IPS-15b (cell line): ENCODE measurements around the gene NPHP4.
"Not testable (repeated sequence)": the region's sequence is repeated elsewhere in the genome, so short reads cannot be mapped to it uniquely, and the experiment has no call there.

Source experiments
- H3K27me3 ChIP-seq: one replicate; pipeline ENCODE4 v1.6.1; 2013; ENCODE audit warnings: low read length; ENCODE audit not compliant: control insufficient read depth, insufficient read depth
- H3K36me3 ChIP-seq: one replicate; pipeline ENCODE4 v1.6.1; 2013; ENCODE audit warnings: low read length; ENCODE audit not compliant: control insufficient read depth, insufficient read depth
- H3K4me1 ChIP-seq: one replicate; pipeline ENCODE4 v1.6.1; 2013; ENCODE audit warnings: mild to moderate bottlenecking, low read length; ENCODE audit not compliant: control insufficient read depth, insufficient read depth
- H3K4me3 ChIP-seq: one replicate; pipeline ENCODE4 v1.5.1; 2013; ENCODE audit warnings: low read depth, low read length
- H3K9ac ChIP-seq: one replicate; pipeline ENCODE4 v1.6.1; 2013; ENCODE audit warnings: low read depth, mild to moderate bottlenecking, low read length
- H3K9me3 ChIP-seq: one replicate; pipeline ENCODE4 v1.6.1; 2013; ENCODE audit warnings: mild to moderate bottlenecking, low read length; ENCODE audit not compliant: control insufficient read depth, insufficient read depth

The NPHP4 gene

DNA sequence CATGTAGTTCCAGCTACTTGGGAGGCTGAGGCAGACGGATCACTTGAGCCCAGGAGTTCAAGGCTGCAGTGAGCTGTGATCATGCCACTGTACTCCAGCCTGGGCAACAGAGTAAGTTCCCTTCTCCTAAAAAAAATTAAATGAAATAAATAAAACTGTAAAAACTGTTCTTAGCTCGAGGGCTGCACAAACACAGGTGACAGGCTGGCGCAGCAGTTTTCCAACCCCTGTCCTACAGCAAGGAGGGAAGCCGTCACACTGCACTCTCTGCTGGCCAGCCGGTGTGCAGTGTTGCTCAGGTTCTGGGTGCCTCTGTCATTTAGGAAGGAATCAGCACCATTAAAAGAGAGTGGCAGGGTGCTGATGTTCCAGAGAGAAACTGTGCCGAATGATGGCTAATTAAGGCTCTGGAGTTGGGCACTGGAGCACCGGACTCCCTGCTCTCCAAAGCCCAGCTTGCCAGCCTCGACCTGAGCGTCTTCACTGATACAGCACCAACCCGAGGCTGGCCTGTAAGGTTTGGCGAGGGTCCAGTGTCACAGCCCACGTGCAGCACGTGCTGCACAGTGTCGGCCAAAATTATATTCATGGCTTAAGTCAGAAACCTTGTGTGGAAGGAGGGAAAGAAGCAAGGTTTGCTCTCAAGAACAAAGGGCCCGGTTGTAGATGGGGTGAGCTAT is 27.1 kb upstream of the NPHP4 start:
- H3K4me3 ChIP-seq, result no peak overlapping the region
- no peaks in the 10 kb centered on the region for H3K9me3 ChIP-seq
- H3K27me3 ChIP-seq, result no peaks in the 10 kb centered on the region
- no peaks in the 10 kb centered on the region for H3K36me3 ChIP-seq
- no peak overlapping the region for H3K9ac ChIP-seq
- H3K4me1 ChIP-seq, result no peaks in the 10 kb centered on the region

DNA sequence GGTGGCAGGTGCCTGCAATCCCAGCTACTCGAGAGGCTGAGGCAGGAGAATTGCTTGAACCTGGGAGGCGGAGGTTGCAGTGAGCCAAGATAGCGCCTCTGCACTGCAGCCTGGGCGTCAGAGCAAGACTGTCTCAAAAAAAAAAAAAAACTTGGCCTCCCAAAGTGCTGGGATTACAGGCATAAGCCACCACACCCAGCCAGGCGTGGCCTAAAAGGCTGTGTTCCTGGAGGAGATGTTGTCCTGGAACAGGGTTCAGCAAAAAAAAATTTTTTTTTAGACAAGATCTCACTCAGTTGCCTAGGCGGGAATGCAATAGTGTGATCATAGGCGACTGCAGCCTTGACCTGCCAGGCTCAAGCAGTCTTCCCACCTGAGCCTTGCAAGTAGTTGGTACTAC is 25.4 kb upstream of the NPHP4 start:
- not testable (repeated sequence) for H3K9me3 ChIP-seq, H3K36me3 ChIP-seq, H3K27me3 ChIP-seq, H3K4me1 ChIP-seq, H3K9ac ChIP-seq, H3K4me3 ChIP-seq

DNA sequence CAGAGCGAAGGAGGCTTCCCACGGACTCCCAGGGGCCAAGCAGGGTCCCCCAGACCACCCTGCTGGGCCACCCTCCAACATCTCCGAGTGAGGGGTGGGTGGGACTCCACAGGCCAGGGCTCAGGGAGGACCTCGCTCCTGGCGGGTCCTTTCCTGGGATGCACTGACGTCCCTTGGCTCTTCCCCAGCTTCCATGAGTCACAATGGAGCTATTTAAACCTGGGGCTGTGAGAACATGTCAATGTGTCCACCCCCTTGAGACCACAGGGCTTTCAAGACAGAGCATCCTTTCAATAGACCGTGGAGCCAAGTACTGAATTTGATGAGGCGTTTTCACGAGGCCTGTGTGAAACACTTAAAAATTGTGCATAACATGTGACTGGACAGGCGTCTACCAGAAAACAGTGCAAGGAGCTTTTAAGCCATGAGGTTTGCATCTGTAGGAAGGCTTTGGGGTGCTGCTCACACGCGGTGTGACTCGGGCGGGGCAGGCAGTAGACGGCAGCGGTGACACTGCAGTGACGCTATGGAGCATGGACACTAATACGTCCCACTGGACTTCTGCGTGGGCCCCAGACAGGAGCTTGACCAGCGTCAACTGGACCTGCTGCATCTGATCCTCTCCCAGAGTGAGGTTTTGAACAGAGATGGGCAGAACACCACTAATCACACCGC is 24.1 kb upstream of the NPHP4 start:
- Histone ChIP-seq H3K9ac (no peak overlapping the region), H3K36me3 (no peaks in the 10 kb centered on the region), H3K4me1 (no peaks in the 10 kb centered on the region), H3K9me3 (no peaks in the 10 kb centered on the region), H3K27me3 (no peaks in the 10 kb centered on the region), H3K4me3 (no peak overlapping the region)

DNA sequence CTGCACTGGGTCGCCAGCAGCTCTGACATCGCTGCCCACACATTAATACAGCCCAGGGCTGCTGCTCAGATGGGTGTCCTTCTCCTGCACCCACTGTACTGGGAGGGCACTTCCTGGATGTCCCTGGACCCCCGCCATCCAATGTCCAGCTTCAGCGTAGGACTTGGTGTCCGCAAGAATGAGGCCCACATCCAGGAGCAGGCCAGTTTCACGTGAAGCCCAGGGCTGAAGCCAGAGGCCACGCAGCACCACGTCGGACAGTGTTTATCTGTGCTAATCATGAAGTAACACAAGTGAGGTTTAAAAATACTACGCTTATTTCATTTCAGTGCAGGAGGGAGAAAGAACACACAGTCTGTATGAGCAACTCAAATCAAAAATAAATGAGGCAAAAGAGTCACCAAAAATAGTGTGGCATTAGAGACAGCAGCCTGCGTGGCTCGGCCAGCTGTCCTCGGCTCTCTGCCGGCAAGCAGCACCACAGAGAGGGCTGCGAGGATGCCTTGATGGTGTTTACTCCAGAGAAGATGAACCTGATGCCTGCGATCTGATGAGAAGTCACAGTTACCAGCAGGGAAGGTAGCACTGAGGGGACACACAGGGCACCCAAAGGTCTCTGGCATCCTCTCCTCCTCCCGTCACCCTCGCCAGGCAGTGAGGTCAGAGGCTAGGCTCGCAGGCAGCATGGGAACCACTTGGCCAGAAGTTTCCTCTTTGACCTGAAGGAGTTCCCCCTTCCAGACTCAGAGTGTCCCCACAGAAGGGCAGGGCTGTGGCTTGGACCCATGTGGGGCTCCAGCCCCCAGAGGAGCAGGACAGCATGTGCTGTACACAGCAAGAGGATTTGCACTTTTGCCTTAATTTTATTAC is 22.1 kb upstream of the NPHP4 start:
- H3K9me3 ChIP-seq, result no peaks in the 10 kb centered on the region
- H3K4me1 ChIP-seq, result no peaks in the 10 kb centered on the region
- H3K4me3 ChIP-seq, result no peak overlapping the region
- H3K27me3 ChIP-seq, result no peaks in the 10 kb centered on the region
- H3K36me3 ChIP-seq, result no peaks in the 10 kb centered on the region
- no peak overlapping the region for H3K9ac ChIP-seq

DNA sequence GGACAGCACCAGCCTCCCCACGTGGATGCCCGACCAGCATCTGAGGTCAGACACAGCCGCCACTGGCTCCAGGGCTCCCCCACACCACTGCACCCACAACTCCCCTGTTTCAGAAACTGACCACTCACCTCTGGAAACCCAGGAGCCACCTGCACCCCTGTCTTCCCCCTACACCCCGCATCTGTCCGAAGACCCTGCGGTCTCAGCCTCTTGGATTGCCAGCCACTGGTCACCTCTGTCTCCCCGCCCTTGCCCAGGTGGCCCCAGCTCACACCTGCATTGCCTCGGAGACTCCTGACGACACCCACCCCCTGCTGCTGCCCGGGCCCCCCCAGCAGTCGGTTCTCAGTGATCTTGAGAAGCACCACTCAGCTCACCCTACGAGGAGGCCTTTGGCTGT is 21.3 kb upstream of the NPHP4 start:
- no peaks in the 10 kb centered on the region for H3K4me1 ChIP-seq
- H3K36me3 ChIP-seq, result no peaks in the 10 kb centered on the region
- no peaks in the 10 kb centered on the region for H3K9me3 ChIP-seq
- H3K27me3 ChIP-seq, result no peaks in the 10 kb centered on the region
- no peak overlapping the region for H3K9ac ChIP-seq
- H3K4me3 ChIP-seq, result no peak overlapping the region

DNA sequence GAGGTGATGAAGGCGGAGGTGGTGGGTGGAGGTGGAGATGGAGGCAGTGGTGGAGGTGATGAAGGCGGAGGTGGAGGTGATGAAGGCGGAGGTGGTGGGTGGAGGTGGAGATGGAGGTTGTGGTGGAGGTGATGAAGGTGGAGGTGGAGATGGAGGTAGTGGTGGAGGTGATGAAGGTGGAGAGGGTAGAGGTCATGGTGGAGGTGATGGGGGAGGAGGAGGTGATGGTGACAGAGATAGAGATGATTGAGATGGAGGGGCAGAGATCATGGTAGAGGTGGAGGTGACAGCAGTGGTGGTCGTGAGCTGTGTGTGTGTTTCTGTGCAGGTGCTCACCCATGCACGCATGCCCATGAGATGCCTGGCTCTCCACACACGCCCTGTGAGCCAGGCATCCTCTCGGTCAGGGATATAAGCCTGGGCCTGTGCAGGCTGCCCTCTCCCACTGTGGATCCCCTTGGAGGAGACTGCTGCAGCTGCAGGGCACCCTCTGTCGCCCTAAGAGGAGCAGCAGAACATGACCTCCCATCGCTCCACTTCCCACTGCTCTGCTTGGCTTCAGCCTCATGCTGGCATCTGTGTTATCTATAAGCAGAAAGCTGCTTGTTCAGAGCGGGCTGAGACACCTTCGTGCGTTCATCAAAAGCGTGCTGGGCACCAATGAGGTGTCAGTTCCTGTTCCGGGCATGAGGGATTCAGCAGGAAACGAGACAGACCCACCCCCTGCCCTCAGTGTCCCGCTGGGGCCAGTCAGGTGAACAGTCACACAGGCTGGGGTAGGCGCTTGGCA is 20.5 kb upstream of the NPHP4 start:
- Histone ChIP-seq H3K9me3 (no peaks in the 10 kb centered on the region), H3K27me3 (no peaks in the 10 kb centered on the region), H3K4me3 (no peak overlapping the region), H3K36me3 (no peaks in the 10 kb centered on the region), H3K4me1 (no peaks in the 10 kb centered on the region), H3K9ac (no peak overlapping the region)

DNA sequence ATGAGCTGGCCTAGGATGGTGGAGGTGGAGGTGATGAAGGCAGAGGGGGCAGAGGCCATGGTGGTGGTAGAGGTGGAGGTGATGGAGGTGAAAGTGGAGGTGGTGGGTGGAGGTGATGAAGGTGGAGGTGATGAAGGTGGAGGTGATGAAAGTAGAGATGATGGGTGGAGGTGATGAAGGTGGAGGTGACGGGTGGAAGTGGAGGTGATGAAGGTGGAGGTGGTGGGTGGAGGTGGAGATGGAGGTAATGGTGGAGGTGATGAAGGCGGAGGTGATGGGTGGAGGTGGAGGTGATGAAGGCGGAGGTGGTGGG is 19.7 kb upstream of the NPHP4 start:
- Histone ChIP-seq H3K9ac (no peak overlapping the region), H3K4me3 (no peak overlapping the region), H3K27me3 (no peaks in the 10 kb centered on the region), H3K36me3 (no peaks in the 10 kb centered on the region), H3K9me3 (no peaks in the 10 kb centered on the region), H3K4me1 (no peaks in the 10 kb centered on the region)

DNA sequence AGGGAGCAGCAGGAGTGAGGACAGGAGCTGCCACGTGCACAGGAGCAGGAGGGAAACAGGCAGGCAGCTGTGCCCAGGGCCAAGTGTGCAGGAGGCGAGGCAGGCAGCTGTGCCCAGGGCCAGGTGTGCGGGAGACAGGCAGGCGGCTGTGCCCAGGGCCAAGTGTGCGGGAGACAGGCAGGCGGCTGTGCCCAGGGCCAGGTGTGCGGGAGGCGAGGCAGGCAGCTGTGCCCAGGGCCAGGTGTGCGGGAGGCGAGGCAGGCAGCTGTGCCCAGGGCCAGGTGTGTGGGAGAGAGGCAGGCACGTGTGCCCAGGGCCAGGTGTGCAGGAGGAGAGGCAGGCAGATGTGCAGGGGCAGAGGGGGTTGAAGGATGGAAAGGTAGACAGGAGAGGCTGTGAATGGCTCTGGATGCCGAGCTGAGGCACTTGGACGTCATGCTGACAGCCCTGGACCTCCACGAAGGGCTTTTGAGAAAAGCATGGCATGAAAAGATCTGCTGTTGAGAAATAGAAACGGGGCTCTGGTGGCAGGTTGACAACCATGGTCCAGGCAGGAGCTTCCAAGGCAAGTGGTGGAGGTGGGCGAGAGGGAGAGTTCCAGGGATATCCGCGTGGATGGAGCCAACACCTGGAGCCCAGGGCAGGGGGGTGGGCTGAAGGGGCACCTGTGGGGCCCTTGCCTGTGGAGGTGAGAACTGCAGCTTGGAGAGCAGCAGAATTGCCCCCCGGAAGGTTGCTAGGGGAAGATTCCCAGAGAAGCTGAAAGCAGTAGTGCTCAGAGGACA is 19.1 kb upstream of the NPHP4 start:
- Histone ChIP-seq H3K36me3 (no peaks in the 10 kb centered on the region), H3K27me3 (no peaks in the 10 kb centered on the region), H3K9me3 (no peaks in the 10 kb centered on the region), H3K4me1 (no peaks in the 10 kb centered on the region), H3K9ac (no peak overlapping the region), H3K4me3 (no peak overlapping the region)

DNA sequence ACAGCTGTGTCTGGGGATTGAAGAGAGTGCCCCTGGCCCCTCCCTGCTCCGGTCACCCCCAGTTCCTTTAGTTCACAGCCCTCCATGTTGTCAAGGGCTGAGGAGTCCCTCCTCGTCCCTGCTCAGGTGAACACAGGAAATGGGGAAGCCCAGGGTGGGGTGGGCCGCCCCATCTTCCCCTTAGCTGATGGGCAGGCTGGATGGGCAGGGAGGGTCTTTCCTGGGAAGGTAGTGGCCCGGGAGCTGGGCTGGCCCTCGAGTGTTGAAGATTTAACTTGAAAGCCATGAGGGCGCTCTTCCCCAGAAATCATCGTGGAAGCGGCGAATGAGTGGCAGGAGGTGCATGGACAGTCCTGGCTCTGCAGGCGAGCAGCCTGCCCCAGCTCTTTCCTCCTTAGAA is 18.3 kb upstream of the NPHP4 start:
- Histone ChIP-seq H3K9me3 (no peaks in the 10 kb centered on the region), H3K4me1 (no peaks in the 10 kb centered on the region), H3K9ac (no peak overlapping the region)

DNA sequence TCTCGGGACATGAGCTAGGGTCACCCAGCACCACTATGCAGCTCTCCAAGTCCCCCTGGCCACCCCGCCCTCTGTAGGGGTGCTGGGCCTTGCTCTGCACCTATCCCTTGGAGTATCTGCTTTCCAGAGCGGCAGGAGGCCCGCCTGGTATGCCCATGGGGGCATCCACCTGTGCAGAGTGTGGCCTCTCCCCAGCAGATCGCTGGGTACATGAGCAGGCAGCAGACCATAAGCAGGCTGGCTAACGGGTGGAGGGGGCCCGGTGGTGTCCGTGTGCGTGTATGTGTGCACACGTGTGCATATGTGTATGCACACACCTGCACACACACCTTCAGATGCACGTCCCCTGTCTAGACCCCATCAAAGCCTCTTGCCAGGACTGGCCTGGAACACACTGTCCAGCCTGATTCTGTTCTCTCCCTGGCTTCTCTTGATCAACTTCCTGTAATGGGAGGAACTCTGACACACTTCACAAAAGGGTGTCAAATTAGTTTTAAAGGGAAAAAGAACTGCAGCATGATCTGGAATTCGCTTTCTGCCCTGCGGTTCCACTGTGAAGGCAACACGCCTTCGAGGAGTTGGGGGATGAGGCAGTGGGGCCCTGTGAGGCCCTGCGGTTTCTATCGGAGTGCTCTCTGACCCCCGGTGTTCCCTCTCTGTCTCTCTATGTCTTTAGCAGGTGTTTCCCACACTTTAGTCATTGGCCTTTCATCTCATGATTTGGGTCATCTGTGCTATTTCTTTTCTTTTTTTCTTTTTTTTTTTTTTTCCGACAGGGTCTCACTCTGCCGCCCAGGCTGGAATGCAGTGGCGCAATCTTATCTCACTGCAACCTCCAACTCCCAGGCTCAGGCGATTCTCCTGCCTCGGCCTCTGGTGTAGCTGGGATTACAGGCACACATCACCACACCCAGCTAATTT is 17.2 kb upstream of the NPHP4 start:
- Histone ChIP-seq H3K9ac (no peak overlapping the region), H3K4me3 (no peak overlapping the region), H3K27me3 (no peaks in the 10 kb centered on the region), H3K4me1 (no peaks in the 10 kb centered on the region), H3K9me3 (no peaks in the 10 kb centered on the region), H3K36me3 (no peaks in the 10 kb centered on the region)

More for the DNA sequence above, 18.3 kb upstream of the NPHP4 start:
- Histone ChIP-seq H3K36me3 (no peaks in the 10 kb centered on the region), H3K4me3 (no peak overlapping the region), H3K27me3 (no peaks in the 10 kb centered on the region)
